GM19468 (cell line): Measurements from ENCODE around the gene PRKAA2.
A peak's percentile ranks its signal among the peaks of the same experiment; 100 is the strongest.

Experiments
- ATAC-seq: cut with Tn5 transposase; IDR thresholded peaks from one replicate; pipeline ENCODE4 v1.9.1; 2021; ENCODE audit warnings: mild to moderate bottlenecking, moderate library complexity, moderate number of reproducible peaks; ENCODE audit not compliant: unreplicated experiment; ENCODE audit errors: extremely low read depth

Gene PRKAA2

DNA sequence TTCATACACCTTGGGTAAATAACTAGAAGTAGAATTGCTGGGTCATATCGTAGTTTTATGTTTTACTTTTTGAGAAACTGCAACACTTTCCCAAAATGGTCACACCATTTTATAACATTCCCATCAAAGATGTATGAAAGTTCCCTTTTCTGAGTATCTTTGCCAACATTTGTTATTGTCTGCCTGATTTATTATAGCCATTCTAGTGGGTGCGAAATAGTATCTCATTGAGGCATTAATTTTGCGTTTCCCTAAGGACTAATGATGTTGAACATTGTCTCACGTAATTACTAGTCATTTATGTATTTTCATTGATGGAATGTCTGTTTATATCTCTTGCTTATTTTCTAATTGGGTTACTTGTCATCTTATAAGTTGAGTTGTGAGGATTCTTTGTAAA, 3.4 kb downstream of the PRKAA2 start:
- ATAC-seq, result no peak

DNA sequence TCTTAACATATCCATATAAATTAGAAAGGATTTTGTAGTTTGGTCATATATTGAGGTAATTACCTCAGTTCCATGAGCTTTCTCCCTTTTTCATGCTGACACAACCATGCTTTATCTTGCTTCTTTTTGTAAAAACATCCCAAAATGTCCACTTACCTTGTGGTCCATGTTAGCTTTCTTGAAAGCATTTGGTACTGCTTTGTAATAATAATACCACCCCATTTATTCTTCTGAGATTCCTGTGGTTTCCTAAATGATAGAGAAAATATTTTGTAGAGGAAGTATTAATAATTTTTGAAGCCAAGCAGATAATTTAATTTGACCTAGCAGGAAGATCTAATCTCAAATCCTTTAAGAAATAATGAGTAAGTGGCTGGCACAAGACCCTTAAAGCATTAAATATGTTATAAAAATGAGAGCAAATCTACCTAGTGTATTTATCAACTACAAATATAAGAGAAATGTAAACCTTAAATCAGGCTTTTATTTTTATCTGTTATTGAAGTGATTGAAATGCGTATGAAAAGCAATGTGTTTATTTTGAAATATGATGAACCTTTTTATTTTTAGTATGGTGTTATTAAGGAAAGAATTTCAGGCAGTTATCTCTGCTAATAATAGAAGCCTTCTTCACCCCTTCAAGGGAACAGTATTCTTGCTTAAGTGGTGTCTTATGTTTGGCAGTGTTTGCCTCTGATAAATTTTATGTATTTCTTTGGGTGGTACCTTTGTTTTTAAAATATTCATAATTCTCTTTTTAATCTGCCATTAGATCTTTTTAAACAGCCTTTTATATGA, 9.2 kb downstream of the PRKAA2 start:
- no peak for ATAC-seq

DNA sequence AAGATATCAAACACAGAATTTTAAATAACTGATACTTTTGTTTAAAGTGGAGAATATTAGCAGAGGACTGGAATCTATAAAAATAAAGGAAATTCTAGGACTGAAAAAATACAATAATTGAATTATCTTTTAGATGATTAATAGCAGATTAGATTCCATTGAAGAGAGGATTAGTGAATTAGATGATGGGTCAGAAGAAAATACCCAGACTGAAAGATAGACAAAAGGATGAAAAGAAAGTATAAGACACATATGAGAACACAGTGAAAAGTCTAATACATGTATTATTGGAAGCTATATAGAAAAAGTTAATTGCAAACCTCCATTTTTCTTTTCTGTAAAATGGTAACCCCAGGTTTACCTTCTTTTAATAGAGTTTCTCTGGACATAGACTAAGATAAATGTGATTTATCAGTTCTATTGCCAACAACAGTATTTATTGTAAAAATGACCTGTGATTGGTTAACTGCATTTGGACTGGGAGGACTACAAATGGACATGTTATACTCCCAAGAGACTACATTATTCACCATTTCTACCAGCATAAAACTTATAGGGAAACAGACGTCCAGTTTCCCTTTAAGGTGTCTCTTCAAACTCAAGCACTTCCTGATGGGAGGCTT, 11.0 kb downstream of the PRKAA2 start:
- no peak for ATAC-seq

DNA sequence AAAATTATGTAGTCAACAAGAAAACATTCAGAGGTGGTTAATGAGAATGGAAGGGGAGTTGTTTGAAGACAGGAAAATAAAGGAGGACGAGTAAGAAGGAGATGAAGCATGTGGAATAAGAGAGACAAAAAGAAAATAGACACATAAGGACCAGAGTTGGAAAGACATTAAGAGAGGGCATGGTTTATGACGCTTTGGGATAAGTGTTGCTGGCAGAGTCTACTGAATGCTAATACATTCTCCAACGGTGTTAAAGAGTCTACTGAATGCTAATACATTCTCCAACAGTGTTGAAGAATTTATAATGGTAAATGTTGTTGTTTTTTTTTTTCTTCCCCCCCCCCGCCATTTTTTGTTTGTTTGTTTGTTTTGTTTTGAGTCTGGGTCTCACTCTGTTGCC, 13.1 kb downstream of the PRKAA2 start:
- no peak for ATAC-seq

- no peak for ATAC-seq
Measured at GRCh38 chr1:56660293-56660692, 15.2 kb downstream of the PRKAA2 start.

DNA sequence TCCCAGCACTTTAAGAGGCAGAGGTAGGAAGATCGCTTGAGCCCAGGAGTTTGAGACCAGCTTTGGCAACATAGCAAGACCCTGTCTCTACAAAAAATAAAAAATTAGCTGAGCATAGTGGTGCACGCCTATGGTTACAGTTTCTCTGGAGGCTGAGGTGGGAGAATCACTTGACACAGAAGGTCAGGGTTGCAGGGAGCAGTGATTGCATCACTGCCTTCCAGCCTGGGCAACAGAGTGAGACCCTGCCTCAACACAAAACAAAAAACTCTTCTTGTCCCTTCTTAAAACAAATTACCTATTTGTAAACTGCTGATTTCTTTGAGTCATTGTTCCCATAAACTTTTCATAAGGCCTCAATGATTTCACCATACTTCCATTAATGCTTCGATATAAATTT, 18.7 kb downstream of the PRKAA2 start:
- ATAC-seq, result no peak

DNA sequence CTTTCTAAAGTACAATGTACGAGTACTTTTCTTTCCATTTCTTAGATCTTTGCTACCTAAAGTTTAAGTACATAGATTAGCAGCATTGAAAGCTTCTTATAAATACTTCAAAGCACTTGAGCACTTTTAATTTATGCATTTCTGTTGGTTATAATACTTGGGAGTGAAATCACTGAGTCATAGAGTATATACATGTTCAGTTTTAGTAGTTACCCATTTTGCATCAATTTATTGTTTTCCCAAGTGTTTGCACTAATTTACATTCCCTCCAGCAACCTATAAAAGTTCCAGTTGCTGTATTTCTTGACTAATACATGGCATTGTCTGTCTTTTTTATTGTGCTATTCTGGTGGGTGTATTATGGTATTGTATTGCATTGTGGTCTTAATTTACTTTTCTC, 20.3 kb downstream of the PRKAA2 start:
- no peak for ATAC-seq

GRCh38 chr1:56666112-56666608, 21.0 kb downstream of the PRKAA2 start:
- no peak for ATAC-seq

DNA sequence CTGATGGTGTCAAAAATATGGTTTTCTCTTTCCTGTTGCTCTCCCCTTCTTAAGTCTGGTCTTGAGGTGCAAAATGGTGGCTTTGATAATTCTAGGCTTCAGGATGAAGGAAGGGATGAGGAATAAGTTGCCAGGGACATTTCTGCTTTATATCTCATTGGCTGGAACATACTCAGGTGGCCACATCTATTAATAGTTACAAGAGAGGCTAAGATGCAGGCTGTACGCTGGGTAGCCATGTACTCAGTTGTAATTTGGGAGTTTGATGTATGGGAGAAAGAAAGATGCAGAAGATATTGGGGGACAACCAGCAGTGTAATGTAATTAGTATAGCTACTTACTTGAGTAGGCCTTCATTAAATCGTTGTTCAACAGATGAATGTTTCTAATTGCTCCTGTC, 25.2 kb downstream of the PRKAA2 start:
- no peak for ATAC-seq

- no peak for ATAC-seq
Measured at GRCh38 chr1:56671085-56671484, 26.0 kb downstream of the PRKAA2 start.

DNA sequence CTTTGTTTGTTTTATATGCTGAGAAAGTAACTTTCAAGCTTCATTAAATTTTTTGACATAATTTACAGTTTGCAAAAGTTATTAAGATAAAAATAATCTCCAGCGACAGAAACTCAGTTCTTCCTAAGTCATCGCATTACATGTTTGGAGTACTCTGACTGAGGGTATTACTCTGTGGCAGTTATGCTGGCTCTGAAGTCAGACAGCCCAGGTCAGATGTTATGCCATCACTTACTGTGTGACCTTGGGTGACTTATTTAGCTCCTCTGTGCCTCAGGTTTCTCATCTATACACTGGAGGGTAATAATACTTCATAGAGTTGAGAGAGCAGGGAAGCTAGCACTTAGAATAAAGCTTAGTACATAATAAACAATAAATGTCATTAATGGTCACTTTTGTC, 26.4 kb downstream of the PRKAA2 start:
- ATAC-seq, result no peak

GRCh38 chr1:56672579-56672978, 27.5 kb downstream of the PRKAA2 start:
- no peak for ATAC-seq

GRCh38 chr1:56675763-56676162, 30.6 kb downstream of the PRKAA2 start:
- ATAC-seq, result no peak

GRCh38 chr1:56676571-56677035, 31.5 kb downstream of the PRKAA2 start:
- ATAC-seq, result no peak

- no peak for ATAC-seq
Measured at GRCh38 chr1:56683569-56683968, 38.5 kb downstream of the PRKAA2 start.

DNA sequence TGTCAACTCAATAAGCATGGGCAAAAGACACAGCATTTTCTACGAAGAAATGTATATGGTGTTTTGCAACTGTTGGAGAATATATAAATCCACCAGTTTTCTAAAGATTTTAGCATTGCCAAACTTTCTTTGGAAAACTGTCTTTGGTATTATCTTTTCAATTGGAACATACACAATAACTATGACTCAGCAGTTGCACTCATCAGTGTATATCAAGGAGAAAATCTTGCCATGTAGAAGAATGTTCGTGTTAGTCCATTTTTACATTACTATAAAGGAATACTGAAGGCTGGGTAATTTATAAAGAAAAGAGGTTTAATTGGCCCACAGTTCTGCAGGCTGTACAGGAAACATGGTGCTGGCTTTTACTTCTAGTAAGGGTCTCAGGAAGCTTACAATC, 41.1 kb downstream of the PRKAA2 start:
- no peak for ATAC-seq

GRCh38 chr1:56688522-56689026, 43.5 kb downstream of the PRKAA2 start:
- ATAC-seq, result peak; percentile 52

DNA sequence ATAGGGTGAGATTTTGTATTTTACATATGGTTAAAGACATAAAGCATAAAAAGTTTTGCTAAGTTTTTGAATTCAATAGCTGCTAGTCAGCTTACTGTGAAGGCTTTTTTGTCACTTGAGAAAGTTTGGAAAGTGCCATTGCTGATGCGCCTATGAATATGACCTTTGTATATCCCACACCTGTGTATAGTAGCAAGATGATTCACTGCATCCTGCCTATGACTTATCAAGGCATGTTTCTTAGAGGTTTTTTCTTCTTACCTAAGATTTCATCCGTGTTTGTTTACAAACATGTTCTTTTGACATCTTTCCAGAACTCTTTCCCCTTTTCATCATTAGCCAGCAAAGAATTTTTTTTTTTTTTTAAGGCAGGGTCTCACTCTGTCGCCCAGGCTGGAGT, 51.5 kb downstream of the PRKAA2 start:
- no peak for ATAC-seq

DNA sequence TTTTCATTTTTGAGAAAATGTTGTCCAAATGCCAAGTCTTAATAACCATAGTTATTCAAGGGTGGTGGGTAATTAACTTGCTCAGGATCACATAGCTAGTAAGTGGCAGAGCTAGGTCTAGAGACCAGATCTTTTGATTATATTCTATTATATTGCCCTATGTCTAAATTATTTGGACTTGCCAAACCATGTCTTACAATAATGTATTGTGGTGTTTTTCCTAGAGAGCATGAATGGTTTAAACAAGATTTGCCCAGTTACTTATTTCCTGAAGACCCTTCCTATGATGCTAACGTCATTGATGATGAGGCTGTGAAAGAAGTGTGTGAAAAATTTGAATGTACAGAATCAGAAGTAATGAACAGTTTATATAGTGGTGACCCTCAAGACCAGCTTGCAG, 58.6 kb downstream of the PRKAA2 start:
- no peak for ATAC-seq

GRCh38 chr1:56707379-56707778, 62.3 kb downstream of the PRKAA2 start:
- no peak for ATAC-seq

GRCh38 chr1:56709269-56709880, 64.3 kb downstream of the PRKAA2 start:
- ATAC-seq, result peak; percentile 35
